Myocyte (in vitro differentiated cells): ENCODE data around the gene SLC44A5. TPM values are rescaled to one million over a fixed set of nuclear protein-coding genes. Genes with fewer than 3 reads are reported as not detected.
A peak's percentile ranks its signal among the peaks of the same experiment; 100 is the strongest.
"Not testable (repeated sequence)": the region's sequence is repeated elsewhere in the genome, so short reads cannot be mapped to it uniquely, and the experiment has no call there.

Experiments
- DNase-seq: peaks from one replicate; pipeline ENCODE4 v3.0.0-alpha.2; 2012; ENCODE audit warnings: low read depth
- total RNA-seq: library from RNA; depleted of rRNA; stranded (reverse); fragments of >200 nt; gene quantifications from 2 replicates; pipeline ENCODE4 v1.2.3, GENCODE V29; 2014

The SLC44A5 gene
- total RNA-seq, 1 donor from 2014 or later, result not detected

DNA sequence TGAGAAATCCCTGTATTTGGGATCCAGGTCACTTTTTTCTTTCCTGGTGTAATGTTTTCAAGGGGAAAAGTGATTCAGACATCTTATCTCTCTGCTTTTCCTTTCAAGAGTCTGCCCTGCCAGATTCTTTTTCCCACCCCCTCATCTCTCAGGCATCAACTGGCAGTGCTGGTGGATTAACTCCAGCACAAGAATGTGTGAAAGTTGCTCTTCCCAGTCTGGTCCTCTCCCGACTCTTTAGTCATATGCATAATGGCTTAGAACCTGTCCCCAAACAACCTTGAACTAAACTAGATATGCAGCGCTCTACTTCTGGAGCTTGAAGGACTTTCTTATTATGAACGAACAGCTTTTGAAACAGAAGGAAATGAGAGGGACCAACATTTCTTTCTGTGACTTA, 88.5 kb downstream of the SLC44A5 start:
- DNase-seq, result no peak

DNA sequence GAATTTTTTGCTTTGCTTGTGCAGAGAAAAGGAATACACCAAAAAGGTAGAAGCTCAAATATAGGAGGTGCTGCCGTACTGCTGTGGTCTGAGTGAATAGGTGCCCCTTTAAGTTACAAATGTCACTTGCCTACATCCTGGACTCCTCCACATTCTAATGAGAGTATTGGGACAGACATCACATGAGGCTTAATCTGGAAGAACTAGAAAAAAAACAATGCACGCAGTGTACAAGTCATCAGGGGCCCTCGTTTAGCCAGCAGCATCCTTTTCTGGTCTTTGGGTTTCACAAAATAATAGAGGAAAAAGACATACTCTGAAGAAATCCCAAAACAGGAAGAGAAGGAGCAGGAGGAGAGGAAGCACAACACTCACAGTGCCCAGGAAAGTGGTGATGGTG, 89.3 kb downstream of the SLC44A5 start:
- DNase-seq, result no peak

DNA sequence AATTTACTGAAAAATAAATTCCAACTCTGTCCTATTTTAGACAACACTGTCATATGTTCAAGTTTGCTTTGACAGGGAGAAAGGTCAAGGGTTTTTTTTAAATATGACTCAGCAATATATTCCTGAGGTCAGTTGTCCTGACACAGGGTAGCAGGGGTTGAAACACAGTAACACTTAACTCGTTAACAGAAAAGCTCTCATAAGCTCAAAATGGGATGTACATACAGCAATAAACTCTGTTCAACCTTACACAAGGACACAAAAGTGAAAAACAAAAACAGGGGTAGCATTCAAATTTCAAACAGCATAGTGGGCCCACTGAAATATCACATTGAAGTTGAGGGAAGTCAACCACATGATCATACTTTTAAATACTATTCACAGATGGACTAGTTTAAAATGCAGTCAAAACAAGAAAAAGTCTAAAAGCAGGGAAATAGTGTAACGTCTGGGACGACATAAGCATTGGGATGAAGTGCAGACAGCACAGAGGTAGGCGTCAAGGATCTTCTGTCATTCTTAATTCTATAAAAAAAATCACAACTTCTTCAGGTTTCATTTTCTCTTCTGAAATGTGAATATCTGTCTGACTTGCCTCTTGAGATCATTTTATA, 89.9 kb downstream of the SLC44A5 start:
- no peak for DNase-seq

GRCh38 chr1:75519651-75520427, 91.1 kb downstream of the SLC44A5 start:
- DNase-seq, result no peak

GRCh38 chr1:75518686-75519085, 92.2 kb downstream of the SLC44A5 start:
- DNase-seq, result no peak

DNA sequence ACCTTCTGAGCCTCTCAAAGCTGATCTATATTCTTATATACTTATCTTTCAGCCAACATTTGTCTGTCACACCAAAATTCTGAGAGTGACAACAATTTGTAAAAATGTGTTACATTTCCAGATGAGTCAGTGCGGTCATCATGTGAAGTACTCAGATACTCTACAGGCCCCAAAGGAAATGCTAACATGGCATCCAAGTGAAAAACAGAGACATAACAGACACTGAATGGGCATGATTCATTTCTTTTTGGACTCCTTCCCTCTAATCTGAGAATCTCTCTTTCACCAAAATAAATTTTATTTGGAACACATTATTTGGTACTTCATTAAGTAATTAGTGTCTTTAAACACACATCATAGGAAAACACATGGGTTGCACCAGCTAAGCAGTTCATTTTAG, 96.6 kb downstream of the SLC44A5 start:
- no peak for DNase-seq

GRCh38 chr1:75506976-75507375, 103.9 kb downstream of the SLC44A5 start:
- no peak for DNase-seq

DNA sequence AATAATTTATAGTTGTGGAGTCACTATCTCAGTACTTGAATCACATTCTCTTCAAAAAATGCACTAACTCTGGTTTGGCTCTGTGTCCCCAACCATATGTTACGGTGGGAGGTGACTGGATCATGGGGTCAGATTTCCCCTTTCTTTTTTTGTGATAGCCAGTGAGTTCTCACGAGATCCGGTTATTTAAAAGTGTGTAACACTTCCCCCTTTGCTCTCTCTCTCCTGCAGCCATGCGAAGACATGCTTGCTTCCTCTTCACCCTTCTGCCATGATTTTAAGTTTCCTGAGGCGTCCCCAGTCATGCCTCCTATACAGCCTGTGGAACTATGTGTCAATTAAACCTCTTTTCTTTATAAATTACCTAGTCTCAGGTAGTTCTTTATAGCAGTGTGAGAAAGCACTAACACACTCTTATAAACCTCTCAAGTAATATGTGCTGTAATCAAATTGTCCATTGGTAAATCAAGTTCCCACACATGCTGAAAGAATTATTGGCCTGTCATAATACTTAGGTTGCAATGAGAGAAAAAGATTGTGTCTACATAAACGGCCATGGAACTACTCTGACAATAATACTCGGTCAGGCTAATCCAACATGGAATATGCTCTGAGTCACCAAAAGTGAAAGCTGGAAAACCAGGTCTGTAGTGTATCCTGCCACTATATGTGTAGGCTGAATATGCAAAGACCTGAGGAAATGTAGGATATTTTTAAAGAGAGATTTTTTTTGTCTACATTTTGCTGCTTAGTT, 107.5 kb downstream of the SLC44A5 start:
- no peak for DNase-seq

GRCh38 chr1:75502776-75503175, 108.1 kb downstream of the SLC44A5 start:
- peak; percentile 0 for DNase-seq

DNA sequence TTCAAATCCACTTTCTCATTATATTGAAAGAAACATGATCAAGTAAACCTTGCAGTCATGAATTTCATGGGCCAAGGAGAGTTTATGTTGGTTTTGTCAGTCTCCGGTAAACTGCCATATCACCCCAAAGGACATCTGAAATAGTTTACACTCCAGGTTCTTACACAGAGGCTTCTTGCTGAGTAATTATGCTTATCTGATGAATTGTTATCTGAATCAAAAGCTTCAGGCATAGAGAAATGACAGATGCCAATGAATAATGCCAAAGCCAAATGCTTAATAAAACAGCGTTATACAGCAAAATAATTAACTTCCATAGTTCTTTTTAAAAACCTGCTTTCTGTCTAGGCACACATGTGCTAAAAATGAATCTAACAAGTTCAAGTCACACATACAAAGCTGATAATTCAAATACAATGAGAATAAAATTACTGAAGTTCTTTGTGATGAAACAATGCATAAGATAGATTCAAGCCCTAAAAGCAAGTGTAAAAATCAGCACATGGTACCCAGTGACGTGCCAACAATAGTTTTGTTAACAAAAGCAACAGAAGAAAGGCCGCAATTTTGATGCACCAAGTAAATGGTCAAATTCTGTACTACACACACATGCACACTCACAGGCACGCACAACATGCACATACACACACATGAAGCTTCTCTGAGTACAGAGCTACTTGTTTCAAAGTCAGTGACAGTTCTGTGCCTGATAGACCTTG, 109.2 kb downstream of the SLC44A5 start:
- DNase-seq, result no peak

GRCh38 chr1:75492011-75492410, 118.9 kb downstream of the SLC44A5 start:
- DNase-seq, result no peak

- DNase-seq, result no peak
Measured at GRCh38 chr1:75487399-75487798, 123.5 kb downstream of the SLC44A5 start.

DNA sequence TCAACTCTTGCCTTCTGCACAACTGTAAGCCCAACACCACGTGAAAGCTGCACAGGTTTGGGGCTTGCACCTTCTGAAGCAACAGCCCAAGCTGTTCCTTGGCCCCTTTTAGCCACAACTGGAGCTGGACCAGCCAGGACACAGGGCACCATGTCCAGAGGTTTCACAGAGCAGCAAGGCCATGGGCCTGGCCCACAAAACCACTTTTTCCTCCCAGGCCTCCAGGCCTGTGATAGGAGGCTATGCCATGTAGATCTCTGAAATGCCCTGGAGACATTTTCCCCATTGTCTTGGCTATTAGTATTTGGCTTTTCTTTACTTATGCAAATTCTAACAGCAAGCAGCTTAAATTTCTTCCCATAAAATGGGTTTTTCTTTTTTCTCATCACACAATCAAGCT, 126.1 kb downstream of the SLC44A5 start:
- DNase-seq, result no peak

DNA sequence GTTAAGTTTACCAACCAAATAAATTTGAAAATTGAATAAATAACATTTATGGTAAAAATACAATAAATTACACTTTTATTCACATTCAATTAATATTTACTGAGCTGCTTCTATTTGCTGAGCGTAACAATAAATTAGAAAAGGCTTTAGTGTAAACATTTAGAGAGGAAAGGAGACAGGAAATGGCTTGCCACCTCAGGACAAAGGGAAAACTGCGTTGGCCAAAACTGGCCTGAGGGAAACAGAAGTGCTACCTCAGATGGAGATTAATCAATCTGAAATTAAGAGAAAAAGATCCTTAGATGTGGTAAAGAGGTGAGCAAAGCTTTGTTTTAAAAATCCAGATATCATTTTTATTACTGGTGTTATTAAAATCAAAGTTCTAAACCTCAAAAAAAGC, 128.0 kb downstream of the SLC44A5 start:
- no peak for DNase-seq

- DNase-seq, result not testable (repeated sequence)
Measured at GRCh38 chr1:75476486-75476885, 134.4 kb downstream of the SLC44A5 start.

GRCh38 chr1:75475696-75476095, 135.2 kb downstream of the SLC44A5 start:
- no peak for DNase-seq

DNA sequence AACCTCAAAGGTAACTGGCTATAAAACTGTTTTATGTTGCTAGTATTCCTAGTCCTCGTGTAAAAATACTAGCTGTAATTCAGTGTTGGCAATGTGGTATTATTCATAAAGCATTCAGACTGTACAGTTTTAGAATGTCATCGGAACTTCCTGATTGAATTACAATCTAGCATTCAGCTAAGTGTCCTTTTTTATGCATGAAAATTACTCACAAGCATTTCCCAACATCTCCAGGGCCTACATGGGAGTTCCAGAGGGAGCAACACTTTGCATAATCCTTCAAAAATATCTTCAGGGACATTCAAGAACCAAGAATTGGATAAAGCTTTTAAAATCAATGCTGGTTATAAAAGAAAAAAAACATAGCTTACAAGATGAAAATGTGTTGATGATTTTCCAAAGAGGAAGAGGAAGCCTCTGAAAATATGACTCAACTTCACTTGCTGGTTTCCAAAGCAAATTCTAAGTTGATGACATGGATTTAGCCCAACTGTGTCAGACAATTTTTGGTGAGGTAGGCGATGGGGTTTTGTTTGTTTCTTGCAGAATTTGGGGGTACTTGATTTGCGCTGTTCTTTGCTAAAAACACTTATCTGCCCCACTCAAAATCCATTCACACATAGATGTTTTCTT, 137.8 kb downstream of the SLC44A5 start:
- DNase-seq, result no peak

GRCh38 chr1:75472089-75472970, 138.6 kb downstream of the SLC44A5 start:
- no peak for DNase-seq

- no peak for DNase-seq
Measured at GRCh38 chr1:75471252-75471651, 139.7 kb downstream of the SLC44A5 start.

GRCh38 chr1:75470448-75470847, 140.5 kb downstream of the SLC44A5 start:
- no peak for DNase-seq
